Measurements from ENCODE around the gene DZIP1. TPM values are rescaled to one million over a fixed set of nuclear protein-coding genes. Genes with fewer than 3 reads are reported as not detected.

Gene DZIP1
- total and polyA plus RNA-seq, 12 donors, result 6.7 to 16.7 (median 9.9) TPM

DNA sequence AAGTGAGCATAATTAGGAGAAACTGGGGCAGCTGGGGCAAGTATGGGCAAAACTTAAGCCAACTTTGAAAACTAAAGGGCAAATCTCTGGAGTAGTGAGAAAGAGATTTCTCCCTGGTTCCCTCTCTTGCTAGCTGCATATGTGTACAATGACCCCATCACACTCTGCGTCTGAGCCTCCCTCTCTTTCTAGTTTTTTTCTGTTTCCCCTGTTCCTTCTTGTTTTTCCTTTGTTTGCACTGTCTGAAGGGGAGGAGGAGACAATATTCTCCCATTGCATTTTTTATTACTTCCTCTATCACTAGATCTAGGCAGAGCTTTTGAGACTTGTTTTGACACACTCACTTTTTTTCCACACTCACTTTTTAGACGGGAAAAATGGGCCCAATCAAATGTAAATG lies 103.2 kb downstream of the DZIP1 start:
- H3K27ac ChIP-seq, result no peak overlapping the region
- peaks cover 7% of the 10 kb centered on the region for H3K27me3 ChIP-seq
- no peaks in the 10 kb centered on the region for H3K36me3 ChIP-seq (replicated peaks in 1 of 2)
- H3K4me1 ChIP-seq (replicated peaks in 1 of 2), result no peaks in the 10 kb centered on the region
- TF ChIP-seq POLR2A (IDR thresholded peaks at IDR 0.05), result no peak
- TF ChIP-seq, protein P1, sequence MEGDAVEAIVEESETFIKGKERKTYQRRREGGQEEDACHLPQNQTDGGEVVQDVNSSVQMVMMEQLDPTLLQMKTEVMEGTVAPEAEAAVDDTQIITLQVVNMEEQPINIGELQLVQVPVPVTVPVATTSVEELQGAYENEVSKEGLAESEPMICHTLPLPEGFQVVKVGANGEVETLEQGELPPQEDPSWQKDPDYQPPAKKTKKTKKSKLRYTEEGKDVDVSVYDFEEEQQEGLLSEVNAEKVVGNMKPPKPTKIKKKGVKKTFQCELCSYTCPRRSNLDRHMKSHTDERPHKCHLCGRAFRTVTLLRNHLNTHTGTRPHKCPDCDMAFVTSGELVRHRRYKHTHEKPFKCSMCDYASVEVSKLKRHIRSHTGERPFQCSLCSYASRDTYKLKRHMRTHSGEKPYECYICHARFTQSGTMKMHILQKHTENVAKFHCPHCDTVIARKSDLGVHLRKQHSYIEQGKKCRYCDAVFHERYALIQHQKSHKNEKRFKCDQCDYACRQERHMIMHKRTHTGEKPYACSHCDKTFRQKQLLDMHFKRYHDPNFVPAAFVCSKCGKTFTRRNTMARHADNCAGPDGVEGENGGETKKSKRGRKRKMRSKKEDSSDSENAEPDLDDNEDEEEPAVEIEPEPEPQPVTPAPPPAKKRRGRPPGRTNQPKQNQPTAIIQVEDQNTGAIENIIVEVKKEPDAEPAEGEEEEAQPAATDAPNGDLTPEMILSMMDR (IDR thresholded peaks at IDR 0.05), result no peak
- DNase-seq, result no peak
- H3K4me3 ChIP-seq, result no peak overlapping the region
- intact Hi-C loops (cut with DNase I), result no loop called here
- H3K9me3 ChIP-seq (replicated peaks in 1 of 3), result no peaks in the 10 kb centered on the region
- 47 to 68% (median 61%) methylated on average over 2 of the region's 2 CpGs for WGBS, 4 donors

DNA sequence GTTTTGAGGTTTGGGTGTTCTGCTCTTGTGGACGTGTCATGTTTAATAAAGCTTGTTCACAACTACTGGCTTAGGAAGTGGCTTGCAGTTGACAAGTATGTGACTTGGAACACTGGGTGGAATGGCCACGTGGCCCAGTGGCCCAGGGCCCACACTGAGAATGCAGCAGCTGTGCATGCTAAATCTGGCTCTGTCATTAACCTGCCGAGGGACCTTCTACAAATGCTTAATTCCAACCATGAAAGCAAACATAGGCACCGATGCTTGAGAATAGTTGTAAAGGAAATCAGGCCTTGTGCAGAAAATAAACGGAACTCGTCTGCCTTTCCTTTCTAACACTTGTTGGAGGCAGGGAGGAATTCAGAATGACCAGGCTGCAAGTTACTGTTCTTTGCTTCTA lies 103.6 kb downstream of the DZIP1 start:
- WGBS, 4 donors, result 46 to 59% (median 56%) methylated on average over 6 of the region's 6 CpGs
- Histone ChIP-seq H3K27me3 (peaks cover 4% of the 10 kb centered on the region), H3K9me3 (replicated peaks in 1 of 3) (no peaks in the 10 kb centered on the region), H3K27ac (no peak overlapping the region), H3K4me1 (replicated peaks in 1 of 2) (no peaks in the 10 kb centered on the region), H3K36me3 (replicated peaks in 1 of 2) (no peaks in the 10 kb centered on the region), H3K4me3 (no peak overlapping the region)
- intact Hi-C loops (cut with DNase I), result no loop called here
- TF ChIP-seq, protein P1 (IDR thresholded peaks at IDR 0.05), result no peak
- no peak for TF ChIP-seq POLR2A (IDR thresholded peaks at IDR 0.05)
- no peak for DNase-seq

DNA sequence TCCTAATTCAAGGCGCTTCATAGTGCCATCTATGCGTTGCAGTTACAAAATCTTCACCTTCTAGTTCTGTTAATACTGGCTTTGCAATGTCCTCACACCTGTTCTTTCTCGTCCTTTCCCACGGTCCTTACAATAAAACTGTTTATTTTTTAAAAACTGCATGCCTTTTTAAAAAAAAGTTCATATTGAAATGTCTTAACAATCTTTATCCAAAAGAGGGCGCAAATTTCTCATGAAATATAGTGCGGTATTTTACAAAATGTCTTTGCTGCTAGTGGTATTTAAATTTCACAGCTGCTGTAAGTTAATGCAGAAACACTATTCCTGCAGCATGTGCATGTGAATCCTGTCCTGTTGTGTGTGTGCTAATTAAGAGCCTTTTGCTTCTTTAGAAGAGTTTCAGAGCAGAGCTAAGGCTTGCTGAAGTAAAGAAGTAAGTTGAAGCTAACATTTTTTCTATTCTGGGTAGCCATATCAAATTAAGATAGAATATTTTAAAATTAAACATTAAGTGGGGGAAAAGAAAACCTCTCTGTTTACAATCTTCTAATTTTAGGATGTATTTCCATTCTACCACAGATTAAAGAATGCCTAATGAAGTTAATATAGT lies 107.8 kb downstream of the DZIP1 start:
- H3K4me3 ChIP-seq, result no peak overlapping the region
- intact Hi-C loops (cut with DNase I), result no loop called here
- no peaks in the 10 kb centered on the region for H3K36me3 ChIP-seq (replicated peaks in 1 of 2)
- TF ChIP-seq, protein P1 (IDR thresholded peaks at IDR 0.05), result peak; percentile 29 to 48 (median 44)
- no peak for TF ChIP-seq POLR2A (IDR thresholded peaks at IDR 0.05)
- no peak for DNase-seq
- H3K9me3 ChIP-seq (replicated peaks in 1 of 3), result no peaks in the 10 kb centered on the region
- H3K4me1 ChIP-seq (replicated peaks in 1 of 2), result no peaks in the 10 kb centered on the region
- no peaks in the 10 kb centered on the region for H3K27me3 ChIP-seq
- no peak overlapping the region for H3K27ac ChIP-seq
- WGBS, 4 donors, result 16 to 20% (median 18%) methylated on average over 6 of the region's 6 CpGs

DNA sequence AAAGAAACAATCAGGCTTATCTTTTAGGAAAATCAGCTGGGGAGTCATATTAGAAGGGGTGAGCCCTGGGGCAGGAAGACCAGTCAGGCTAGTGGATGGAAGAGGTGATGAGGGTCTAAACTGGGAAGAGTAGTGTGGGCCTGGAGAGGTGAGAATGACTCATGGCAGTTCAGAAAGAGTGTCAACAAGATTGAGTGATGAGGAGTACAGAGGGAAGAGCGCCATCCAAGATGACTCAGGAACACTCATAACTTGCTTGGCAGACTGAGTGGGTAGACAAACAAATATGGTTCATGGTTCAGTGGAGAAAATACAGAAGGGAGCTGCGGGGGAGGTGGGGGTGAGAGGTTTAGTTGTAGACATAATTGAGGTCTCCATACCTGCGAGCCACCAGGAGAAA lies 109.3 kb downstream of the DZIP1 start:
- Histone ChIP-seq H3K4me1 (replicated peaks in 1 of 2) (no peaks in the 10 kb centered on the region), H3K4me3 (no peak overlapping the region), H3K27me3 (no peaks in the 10 kb centered on the region), H3K9me3 (replicated peaks in 1 of 3) (no peaks in the 10 kb centered on the region), H3K27ac (no peak overlapping the region), H3K36me3 (replicated peaks in 1 of 2) (no peaks in the 10 kb centered on the region)
- intact Hi-C loops (cut with DNase I), result no loop called here
- WGBS, 4 donors, result 50 to 65% (median 61%) methylated on average over 3 of the region's 3 CpGs
- TF ChIP-seq POLR2A (IDR thresholded peaks at IDR 0.05), result no peak
- TF ChIP-seq, protein P1 (IDR thresholded peaks at IDR 0.05), result no peak
- DNase-seq, result peak in 1 of 7 donors; percentile 9

Measured in adrenal gland (tissue), 12 donors.